ENCODE data around the gene CEND1. TPM values are rescaled to one million over a fixed set of nuclear protein-coding genes. Genes with fewer than 3 reads are reported as not detected.

The CEND1 gene
- total RNA-seq, 1 donor from 2014 or later, result not detected

- peak; percentile 1 for ATAC-seq
Observed at GRCh38 chr11:827146-827896, 37.4 kb upstream of the CEND1 start.

DNA sequence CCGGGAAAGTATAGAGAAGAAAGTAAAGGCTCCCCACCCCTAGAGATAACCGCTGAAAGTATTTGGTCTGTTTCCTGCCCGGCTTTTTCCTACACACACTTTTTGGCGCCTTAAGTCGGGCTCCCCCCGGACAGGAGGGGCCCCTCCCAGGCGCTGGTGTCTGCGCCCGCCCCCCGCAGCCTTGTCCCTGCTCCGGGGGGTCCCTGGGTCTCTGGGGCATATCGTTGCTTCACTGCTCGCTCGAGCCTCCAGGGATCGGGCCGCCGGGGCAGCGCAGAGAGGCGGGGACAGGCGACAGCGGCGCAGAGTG is 36.9 kb upstream of the CEND1 start:
- no peak for ATAC-seq

GRCh38 chr11:826227-826621 is 36.3 kb upstream of the CEND1 start:
- no peak for ATAC-seq

GRCh38 chr11:825366-826226 is 35.7 kb upstream of the CEND1 start:
- no peak for ATAC-seq

GRCh38 chr11:824942-825341 is 35.1 kb upstream of the CEND1 start:
- ATAC-seq, result no peak

DNA sequence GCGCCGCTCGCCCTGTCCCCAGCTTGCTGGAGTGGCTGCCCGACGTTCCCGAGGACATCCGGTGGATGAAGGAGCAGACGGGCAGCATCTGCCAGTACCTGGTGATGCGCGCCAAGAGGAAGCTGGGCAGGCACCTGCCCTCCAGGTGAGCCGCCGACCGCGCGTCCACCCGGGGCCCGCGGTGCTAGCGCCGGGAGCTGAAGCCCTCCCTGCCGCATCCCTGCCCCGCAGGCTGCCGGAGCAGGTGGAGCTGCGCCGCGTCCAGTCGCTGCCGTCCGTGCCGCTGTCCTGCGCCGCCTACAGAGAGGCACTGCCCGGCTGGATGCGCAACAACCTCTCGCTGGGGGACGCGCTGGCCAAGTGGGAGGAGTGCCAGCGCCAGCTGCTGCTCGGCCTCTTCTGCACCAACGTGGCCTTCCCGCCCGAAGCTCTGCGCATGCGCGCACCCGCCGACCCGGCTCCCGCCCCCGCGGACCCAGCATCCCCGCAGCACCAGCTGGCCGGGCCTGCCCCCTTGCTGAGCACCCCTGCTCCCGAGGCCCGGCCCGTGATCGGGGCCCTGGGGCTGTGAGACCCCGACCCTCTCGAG is 34.5 kb upstream of the CEND1 start:
- no peak for ATAC-seq

DNA sequence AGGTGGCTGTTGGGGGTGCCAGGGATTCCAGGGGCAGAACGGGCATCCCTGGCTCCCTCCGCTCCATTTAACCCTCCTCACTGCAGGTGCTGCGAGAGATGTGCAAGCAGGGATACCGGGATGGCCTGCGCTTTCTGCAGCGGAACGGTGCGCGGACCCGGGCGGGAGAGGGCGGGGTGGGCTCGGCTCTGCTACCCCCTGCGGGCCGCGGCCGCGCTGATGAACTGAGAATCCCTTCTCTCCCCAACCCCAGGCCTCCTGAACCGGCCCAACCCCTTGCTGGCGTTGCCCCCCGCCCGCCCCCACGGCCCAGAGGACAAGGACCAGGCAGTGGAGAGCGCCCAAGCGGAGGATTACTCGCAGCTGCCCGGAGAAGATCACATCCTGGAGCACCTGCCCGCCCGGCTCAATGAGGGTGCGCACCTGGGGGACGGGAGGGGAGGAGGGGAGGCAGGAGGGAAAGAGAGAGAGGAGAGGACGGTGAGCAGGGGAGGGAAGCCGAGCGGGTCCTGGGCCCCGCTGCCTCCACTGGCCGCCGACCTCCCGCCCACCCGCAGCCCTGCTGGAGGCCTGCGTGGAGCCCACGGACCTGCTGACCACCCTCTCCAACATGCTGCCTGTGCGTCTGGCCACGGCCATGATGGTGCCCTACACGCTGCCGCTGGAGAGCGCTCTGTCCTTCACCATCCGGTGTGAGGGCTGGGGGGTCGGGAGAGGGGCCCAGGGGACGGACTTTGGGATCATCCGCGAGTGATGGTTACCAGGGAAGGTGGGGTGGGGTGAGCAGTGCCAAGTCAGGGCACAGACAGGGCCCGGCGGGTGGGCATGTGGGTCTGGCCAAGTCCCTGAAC is 33.8 kb upstream of the CEND1 start:
- ATAC-seq, result no peak

GRCh38 chr11:821512-822371 is 31.9 kb upstream of the CEND1 start:
- no peak for ATAC-seq

DNA sequence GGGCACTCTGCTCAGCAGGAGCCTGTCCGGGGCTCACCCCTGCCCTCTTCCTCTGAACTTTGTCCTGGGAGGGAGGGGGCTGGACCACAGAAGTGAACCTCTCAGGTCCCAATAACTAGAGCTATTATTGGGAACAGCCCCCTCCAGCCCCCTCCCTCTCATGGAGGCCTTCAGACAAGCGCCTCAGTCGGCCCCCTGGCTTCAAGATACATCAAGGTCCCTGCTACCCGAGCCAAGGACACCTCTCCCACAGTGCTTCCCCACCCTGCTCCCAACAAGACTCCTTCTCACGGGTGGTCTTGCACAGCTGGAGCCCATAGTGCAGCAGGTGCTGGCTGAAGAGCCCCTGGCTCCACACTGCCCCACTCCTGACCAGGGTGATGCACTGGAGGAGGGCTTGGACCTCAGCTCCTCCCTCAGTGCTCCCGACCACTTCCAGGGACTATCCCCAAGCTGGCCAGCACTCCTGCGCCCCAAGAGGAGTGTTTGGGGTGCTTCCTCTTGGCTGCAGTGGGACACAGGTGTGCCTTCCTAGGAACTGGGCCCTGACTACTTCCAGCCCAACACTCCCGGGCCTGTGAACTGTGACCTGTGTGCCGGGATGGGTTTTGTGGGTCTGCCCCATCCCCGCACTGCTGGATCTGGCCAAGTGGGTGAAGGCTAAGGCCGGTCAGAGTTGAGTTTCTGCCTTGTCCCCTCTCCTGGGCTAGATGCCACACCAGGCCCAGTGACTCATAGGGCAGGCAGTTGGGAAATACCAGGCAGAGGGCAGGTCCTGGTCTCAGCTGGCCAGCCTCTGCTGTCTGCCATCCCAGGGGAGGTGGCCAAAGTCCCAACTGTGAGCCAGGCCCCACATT is 31.0 kb upstream of the CEND1 start:
- peak; percentile 27 for ATAC-seq

GRCh38 chr11:819943-820649 is 30.2 kb upstream of the CEND1 start:
- peak; percentile 60 for ATAC-seq

GRCh38 chr11:819129-819931 is 29.4 kb upstream of the CEND1 start:
- peak; percentile 85 for ATAC-seq

- ATAC-seq, result peak; percentile 39
Observed at GRCh38 chr11:818396-819128, 28.7 kb upstream of the CEND1 start, which contains the start of gene PNPLA2. TSS of gene PNPLA2 (plus strand) at chr11:818914. CDS start at chr11:819719, 805 bp downstream.

- no peak for ATAC-seq
Observed at GRCh38 chr11:816433-816779, 26.5 kb upstream of the CEND1 start.

DNA sequence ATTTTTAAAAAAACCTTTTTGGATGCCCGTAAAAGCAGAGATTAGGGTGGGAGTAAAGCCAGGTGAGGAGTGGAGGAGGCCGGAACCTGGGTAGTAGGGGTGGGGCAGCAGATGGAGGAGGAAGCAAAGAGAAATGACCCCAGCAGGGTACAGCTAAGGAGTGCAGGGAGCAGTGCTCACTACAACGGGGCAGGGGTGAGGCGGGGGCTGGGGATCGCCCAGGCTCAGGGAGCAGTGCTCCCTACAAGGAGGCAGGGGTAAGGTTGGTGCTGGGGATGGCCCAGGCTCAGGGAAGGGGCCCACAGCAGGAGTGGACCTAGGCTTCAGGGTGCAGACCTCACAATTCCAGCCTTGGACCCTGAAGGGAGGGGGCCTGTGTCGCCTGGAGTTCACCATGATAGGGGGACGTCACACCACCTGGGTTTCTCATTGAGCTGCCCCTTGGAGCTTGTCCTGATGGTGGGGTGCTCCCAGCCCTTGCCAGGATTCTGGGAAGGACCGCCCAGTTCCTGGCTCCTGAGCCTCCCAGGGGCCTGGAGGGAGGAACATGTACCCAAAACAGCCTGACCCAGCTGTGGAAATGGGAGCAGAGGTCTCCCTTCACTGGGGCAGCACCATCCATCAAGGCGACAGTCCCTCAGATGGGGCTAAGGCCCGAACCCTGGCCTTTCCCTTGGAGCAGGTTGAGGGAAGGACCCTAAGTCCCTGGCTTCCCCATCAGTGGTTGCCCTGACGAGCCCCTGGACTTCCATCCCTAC is 26.0 kb upstream of the CEND1 start:
- no peak for ATAC-seq

GRCh38 chr11:813456-814096 is 23.7 kb upstream of the CEND1 start:
- no peak for ATAC-seq

DNA sequence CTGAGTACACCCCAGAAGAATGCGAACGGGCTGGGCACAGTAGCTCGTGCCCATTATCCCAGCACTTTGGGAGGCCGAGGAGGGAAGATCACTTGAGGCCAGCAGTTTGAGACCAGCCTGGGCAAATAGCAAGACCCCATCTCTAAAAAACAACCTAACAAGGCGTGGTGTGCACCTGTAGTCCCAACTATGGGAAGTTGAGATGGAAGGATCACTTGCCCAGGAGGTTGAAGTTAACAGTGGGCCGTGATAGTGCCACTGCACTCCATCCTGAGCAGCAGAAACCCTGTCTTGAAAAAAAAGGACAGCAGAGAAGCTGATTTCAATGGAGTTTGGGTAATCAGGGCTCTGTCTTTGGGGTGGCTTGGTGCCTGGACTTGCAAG is 23.2 kb upstream of the CEND1 start:
- no peak for ATAC-seq

DNA sequence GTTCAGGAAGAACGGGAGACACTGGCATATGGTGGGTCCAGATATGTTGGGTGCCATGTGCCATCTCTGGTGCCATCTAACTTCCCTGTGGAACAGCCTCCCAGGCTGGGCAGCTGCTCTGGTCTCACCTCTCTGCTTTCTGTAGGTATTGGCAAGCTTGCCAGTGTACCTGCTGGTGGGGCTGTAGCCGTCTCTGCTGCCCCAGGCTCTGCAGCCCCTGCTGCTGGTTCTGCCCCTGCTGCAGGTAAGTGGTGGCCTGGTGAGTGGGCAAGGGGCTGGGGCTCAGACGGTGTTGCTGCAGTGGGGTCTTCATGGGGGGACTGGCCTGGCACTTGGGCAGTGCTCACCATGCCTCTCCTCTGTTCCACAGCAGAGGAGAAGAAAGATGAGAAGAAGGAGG is 22.5 kb upstream of the CEND1 start:
- no peak for ATAC-seq

Measured in esophagus mucosa (tissue), 1 donor.